Measurements from ENCODE around the gene ALDOB.

The ALDOB gene

DNA sequence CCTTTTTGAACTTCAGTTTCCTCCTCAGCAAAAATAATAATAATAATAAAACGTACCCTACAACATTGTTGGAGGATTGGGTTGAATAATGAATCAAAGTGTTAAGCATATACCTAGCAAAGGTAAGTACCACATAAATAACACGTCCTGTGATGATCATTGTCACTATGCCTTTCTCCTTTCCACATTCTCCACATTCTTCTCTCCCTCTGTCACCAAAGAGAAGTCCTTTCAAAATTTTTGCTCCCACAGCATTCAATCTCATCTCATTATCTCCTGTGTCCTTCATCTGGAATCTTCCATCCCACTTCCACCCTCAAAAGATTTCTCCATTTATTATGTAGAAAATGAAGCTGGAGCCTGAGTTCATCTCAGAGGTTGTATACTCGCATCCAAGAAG lies 7.2 kb upstream of the ALDOB start:
- Histone ChIP-seq H2AFZ (ENCODE audit: low read length, unreplicated experiment) (no peak overlapping the region), H3K27me3 (ENCODE audit: insufficient read depth, low read length) (peaks cover 46% of the 10 kb centered on the region), H3K4me3 (ENCODE audit: low read depth, low read length) (no peak overlapping the region), H3K36me3 (ENCODE audit: insufficient read depth, low read length) (no peaks in the 10 kb centered on the region), H3K4me1 (ENCODE audit: control insufficient read depth, insufficient read depth, low read length, unreplicated experiment) (no peaks in the 10 kb centered on the region), H3K27ac (ENCODE audit: low read depth, low read length) (no peak overlapping the region), H3K79me2 (ENCODE audit: control insufficient read depth, insufficient read depth, low read length, unreplicated experiment) (no peaks in the 10 kb centered on the region)

GRCh38 chr9:101442318-101442717 lies 6.7 kb upstream of the ALDOB start:
- H3K4me1 ChIP-seq (ENCODE audit: control insufficient read depth, insufficient read depth, low read length, unreplicated experiment) = no peaks in the 10 kb centered on the region
- H3K36me3 ChIP-seq (ENCODE audit: insufficient read depth, low read length) = no peaks in the 10 kb centered on the region
- no peak overlapping the region for H3K27ac ChIP-seq (ENCODE audit: low read depth, low read length)
- no peak overlapping the region for H2AFZ ChIP-seq (ENCODE audit: low read length, unreplicated experiment)
- H3K4me3 ChIP-seq (ENCODE audit: low read depth, low read length) = no peak overlapping the region
- H3K79me2 ChIP-seq (ENCODE audit: control insufficient read depth, insufficient read depth, low read length, unreplicated experiment) = no peaks in the 10 kb centered on the region
- peaks cover 50% of the 10 kb centered on the region for H3K27me3 ChIP-seq (ENCODE audit: insufficient read depth, low read length)

DNA sequence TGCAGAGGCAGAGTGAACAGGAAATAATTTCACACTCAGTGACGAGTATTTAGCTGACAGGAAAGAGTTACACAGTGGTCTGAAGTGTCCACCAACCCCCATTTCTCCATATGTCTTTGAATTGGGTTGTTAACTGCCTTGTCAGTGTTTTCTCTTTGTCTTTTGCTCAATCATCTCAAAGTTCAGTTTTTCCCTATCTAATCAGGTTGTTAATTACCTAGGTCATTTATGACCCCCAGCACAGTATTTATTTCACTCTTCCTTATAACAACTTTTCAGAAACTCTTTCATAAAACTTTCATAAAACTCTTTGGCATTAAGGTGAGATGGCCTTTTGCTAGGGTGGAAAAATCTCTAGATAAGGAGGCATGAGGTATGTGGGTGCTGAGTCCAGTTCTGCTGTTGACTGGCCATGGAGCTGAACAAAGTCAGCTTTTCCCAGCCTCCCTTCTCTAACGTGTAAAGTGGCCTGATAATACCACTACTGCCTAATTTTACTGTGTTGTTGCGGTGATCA lies 5.2 kb upstream of the ALDOB start:
- no peaks in the 10 kb centered on the region for H3K36me3 ChIP-seq (ENCODE audit: insufficient read depth, low read length)
- no peak overlapping the region for H2AFZ ChIP-seq (ENCODE audit: low read length, unreplicated experiment)
- no peak overlapping the region for H3K4me3 ChIP-seq (ENCODE audit: low read depth, low read length)
- H3K79me2 ChIP-seq (ENCODE audit: control insufficient read depth, insufficient read depth, low read length, unreplicated experiment) = no peaks in the 10 kb centered on the region
- no peak overlapping the region for H3K27ac ChIP-seq (ENCODE audit: low read depth, low read length)
- H3K4me1 ChIP-seq (ENCODE audit: control insufficient read depth, insufficient read depth, low read length, unreplicated experiment) = no peaks in the 10 kb centered on the region
- H3K27me3 ChIP-seq (ENCODE audit: insufficient read depth, low read length) = peaks cover 66% of the 10 kb centered on the region

DNA sequence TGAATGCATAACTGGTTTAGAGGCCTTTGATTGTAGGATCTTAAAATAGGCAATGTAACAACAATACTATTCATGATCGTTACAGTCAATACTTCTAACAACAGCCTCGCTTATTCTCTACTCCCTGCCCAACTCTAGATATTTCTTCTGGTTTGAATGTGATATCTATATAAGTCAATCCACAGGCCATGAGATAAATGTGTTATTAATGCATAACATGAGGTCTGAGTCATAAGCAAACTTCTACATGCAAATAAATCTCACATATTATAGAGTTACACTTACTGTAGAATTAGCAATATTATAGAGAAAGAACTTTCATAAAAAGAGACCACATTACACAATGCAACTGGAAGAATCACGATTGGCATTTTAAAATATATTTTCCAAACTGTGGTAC lies 2.9 kb upstream of the ALDOB start:
- Histone ChIP-seq H3K27me3 (ENCODE audit: insufficient read depth, low read length) (peaks cover 85% of the 10 kb centered on the region), H3K27ac (ENCODE audit: low read depth, low read length) (no peak overlapping the region), H3K4me1 (ENCODE audit: control insufficient read depth, insufficient read depth, low read length, unreplicated experiment) (no peaks in the 10 kb centered on the region), H2AFZ (ENCODE audit: low read length, unreplicated experiment) (no peak overlapping the region), H3K79me2 (ENCODE audit: control insufficient read depth, insufficient read depth, low read length, unreplicated experiment) (no peaks in the 10 kb centered on the region), H3K4me3 (ENCODE audit: low read depth, low read length) (no peak overlapping the region), H3K36me3 (ENCODE audit: insufficient read depth, low read length) (no peaks in the 10 kb centered on the region)

GRCh38 chr9:101437806-101438232 lies 2.2 kb upstream of the ALDOB start:
- Histone ChIP-seq H3K4me1 (ENCODE audit: control insufficient read depth, insufficient read depth, low read length, unreplicated experiment) (no peaks in the 10 kb centered on the region), H3K36me3 (ENCODE audit: insufficient read depth, low read length) (no peaks in the 10 kb centered on the region), H3K27me3 (ENCODE audit: insufficient read depth, low read length) (peaks cover 90% of the 10 kb centered on the region)

DNA sequence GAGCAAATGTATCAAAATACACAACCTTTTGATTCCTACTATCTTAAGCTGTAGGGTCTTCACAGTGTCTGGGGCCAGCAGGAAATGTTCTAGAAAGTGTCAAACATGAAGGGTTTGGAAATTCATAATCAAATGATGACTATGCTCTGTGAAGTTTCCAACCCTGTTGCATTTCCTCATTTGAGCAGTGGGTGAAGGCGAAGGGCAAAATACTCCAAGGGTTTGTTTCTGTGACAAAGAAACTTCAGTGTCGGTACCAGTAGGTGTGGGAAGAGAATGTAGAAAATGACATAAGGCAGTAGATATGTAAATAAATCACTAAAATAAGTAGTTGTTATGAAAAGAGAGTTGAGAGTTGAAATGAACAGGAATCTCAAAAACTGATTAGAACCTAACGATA lies 576 bp downstream of the ALDOB start:
- Histone ChIP-seq H3K36me3 (ENCODE audit: insufficient read depth, low read length) (no peaks in the 10 kb centered on the region), H3K4me3 (ENCODE audit: low read depth, low read length) (no peak overlapping the region), H3K4me1 (ENCODE audit: control insufficient read depth, insufficient read depth, low read length, unreplicated experiment) (no peaks in the 10 kb centered on the region), H2AFZ (ENCODE audit: low read length, unreplicated experiment) (no peak overlapping the region), H3K27me3 (ENCODE audit: insufficient read depth, low read length) (peaks cover 93% of the 10 kb centered on the region), H3K27ac (ENCODE audit: low read depth, low read length) (no peak overlapping the region), H3K79me2 (ENCODE audit: control insufficient read depth, insufficient read depth, low read length, unreplicated experiment) (no peaks in the 10 kb centered on the region)

More at GRCh38 chr9:101437806-101438232, 2.2 kb upstream of the ALDOB start:
- Histone ChIP-seq H3K27ac (ENCODE audit: low read depth, low read length) (no peak overlapping the region), H2AFZ (ENCODE audit: low read length, unreplicated experiment) (no peak overlapping the region), H3K79me2 (ENCODE audit: control insufficient read depth, insufficient read depth, low read length, unreplicated experiment) (no peaks in the 10 kb centered on the region), H3K4me3 (ENCODE audit: low read depth, low read length) (no peak overlapping the region)

DNA sequence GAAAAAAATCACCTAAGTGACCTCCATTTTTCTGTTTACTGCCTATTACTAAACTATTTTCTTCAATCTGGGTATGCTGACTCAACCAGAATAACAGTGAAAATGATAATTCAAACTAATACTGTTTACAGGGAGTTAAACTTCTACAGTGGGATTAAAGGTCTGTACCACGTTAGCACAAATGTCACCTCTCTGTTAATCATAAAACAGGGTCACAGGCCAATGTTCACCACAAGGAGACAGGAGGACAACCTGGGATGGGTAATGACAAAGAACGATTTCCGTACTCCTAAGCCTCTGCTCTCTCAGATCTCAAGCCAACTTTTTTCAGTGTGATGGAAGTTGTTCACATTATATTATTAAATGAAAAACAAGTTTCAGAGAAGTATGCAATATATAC lies 2.3 kb downstream of the ALDOB start:
- Histone ChIP-seq H3K4me3 (ENCODE audit: low read depth, low read length) (no peak overlapping the region), H3K4me1 (ENCODE audit: control insufficient read depth, insufficient read depth, low read length, unreplicated experiment) (no peaks in the 10 kb centered on the region)

GRCh38 chr9:101432740-101433139 lies 2.8 kb downstream of the ALDOB start:
- no peaks in the 10 kb centered on the region for H3K4me1 ChIP-seq (ENCODE audit: control insufficient read depth, insufficient read depth, low read length, unreplicated experiment)
- H3K27me3 ChIP-seq (ENCODE audit: insufficient read depth, low read length) = peaks cover 93% of the 10 kb centered on the region
- H3K27ac ChIP-seq (ENCODE audit: low read depth, low read length) = no peak overlapping the region
- H3K79me2 ChIP-seq (ENCODE audit: control insufficient read depth, insufficient read depth, low read length, unreplicated experiment) = no peaks in the 10 kb centered on the region
- H2AFZ ChIP-seq (ENCODE audit: low read length, unreplicated experiment) = no peak overlapping the region
- H3K4me3 ChIP-seq (ENCODE audit: low read depth, low read length) = no peak overlapping the region
- no peaks in the 10 kb centered on the region for H3K36me3 ChIP-seq (ENCODE audit: insufficient read depth, low read length)

More for the DNA sequence above, 2.3 kb downstream of the ALDOB start:
- Histone ChIP-seq H3K36me3 (ENCODE audit: insufficient read depth, low read length) (no peaks in the 10 kb centered on the region), H3K27ac (ENCODE audit: low read depth, low read length) (no peak overlapping the region), H2AFZ (ENCODE audit: low read length, unreplicated experiment) (no peak overlapping the region), H3K79me2 (ENCODE audit: control insufficient read depth, insufficient read depth, low read length, unreplicated experiment) (no peaks in the 10 kb centered on the region), H3K27me3 (ENCODE audit: insufficient read depth, low read length) (peaks cover 93% of the 10 kb centered on the region)

DNA sequence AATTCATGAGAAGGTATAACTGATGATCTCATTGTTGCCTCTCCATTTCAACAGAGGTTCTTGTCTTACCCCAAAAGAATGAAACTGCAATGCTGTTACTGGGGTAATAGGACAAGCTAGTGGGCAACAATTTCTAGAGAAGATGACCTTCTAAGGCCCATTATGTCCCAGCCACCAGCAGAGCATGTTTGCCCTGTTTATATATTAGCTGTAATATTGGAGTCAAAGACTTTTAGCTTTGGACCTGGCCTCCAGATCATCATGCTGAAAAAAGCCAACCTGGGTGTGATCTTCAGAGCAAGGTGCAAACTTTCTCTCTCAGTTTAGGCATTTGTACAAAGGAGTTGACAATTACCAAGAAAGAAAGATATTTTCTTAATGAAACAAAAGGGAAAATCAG lies 3.4 kb downstream of the ALDOB start:
- Histone ChIP-seq H3K36me3 (ENCODE audit: insufficient read depth, low read length) (no peaks in the 10 kb centered on the region), H3K4me1 (ENCODE audit: control insufficient read depth, insufficient read depth, low read length, unreplicated experiment) (no peaks in the 10 kb centered on the region), H2AFZ (ENCODE audit: low read length, unreplicated experiment) (no peak overlapping the region), H3K27ac (ENCODE audit: low read depth, low read length) (no peak overlapping the region), H3K79me2 (ENCODE audit: control insufficient read depth, insufficient read depth, low read length, unreplicated experiment) (no peaks in the 10 kb centered on the region), H3K4me3 (ENCODE audit: low read depth, low read length) (no peak overlapping the region), H3K27me3 (ENCODE audit: insufficient read depth, low read length) (peaks cover 93% of the 10 kb centered on the region)

DNA sequence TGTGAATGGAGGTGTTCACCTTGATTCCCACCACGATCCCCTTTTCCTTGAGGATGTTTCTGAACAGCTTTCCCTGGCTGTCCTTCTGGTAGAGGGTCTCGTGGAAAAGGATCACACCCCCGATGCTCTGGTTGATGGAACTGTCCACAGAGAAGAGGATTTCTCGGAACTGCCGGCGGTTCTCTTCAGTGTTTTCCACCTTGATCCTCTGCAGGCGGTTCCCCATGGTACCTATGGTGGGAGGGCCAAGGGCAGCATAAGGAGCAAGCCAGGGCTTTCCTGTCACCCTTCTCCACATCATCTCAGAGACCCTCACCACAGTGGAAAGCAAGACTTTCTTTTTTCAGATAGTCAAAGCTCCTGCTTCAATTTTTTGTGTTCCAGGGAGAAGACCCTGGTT lies 5.8 kb downstream of the ALDOB start:
- Histone ChIP-seq H3K36me3 (ENCODE audit: insufficient read depth, low read length) (no peaks in the 10 kb centered on the region), H3K27ac (ENCODE audit: low read depth, low read length) (no peak overlapping the region), H2AFZ (ENCODE audit: low read length, unreplicated experiment) (no peak overlapping the region), H3K79me2 (ENCODE audit: control insufficient read depth, insufficient read depth, low read length, unreplicated experiment) (no peaks in the 10 kb centered on the region), H3K4me3 (ENCODE audit: low read depth, low read length) (no peak overlapping the region), H3K27me3 (ENCODE audit: insufficient read depth, low read length) (peaks cover 90% of the 10 kb centered on the region), H3K4me1 (ENCODE audit: control insufficient read depth, insufficient read depth, low read length, unreplicated experiment) (no peaks in the 10 kb centered on the region)

DNA sequence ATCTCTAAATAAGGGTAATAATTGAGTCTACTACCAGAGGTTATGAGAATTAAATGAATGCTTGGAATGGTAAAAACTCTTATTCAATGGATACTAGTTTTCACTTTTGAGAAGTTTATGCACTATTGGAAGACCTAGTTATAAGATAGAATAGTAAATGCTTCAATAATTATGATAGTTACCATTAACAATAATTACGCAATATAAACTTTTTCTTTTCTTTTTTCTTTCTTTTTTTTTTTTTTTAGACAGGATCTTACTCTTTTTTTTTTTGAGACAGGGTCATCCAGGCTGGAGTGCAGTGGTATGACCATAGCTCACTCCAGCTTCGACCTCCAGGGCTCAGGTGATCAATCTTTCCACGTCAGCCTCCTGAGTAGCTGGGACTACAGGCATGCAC lies 6.7 kb downstream of the ALDOB start:
- Histone ChIP-seq H3K27me3 (ENCODE audit: insufficient read depth, low read length) (peaks cover 82% of the 10 kb centered on the region), H3K4me1 (ENCODE audit: control insufficient read depth, insufficient read depth, low read length, unreplicated experiment) (no peaks in the 10 kb centered on the region), H3K79me2 (ENCODE audit: control insufficient read depth, insufficient read depth, low read length, unreplicated experiment) (no peaks in the 10 kb centered on the region), H3K4me3 (ENCODE audit: low read depth, low read length) (no peak overlapping the region), H3K27ac (ENCODE audit: low read depth, low read length) (no peak overlapping the region), H3K36me3 (ENCODE audit: insufficient read depth, low read length) (no peaks in the 10 kb centered on the region), H2AFZ (ENCODE audit: low read length, unreplicated experiment) (no peak overlapping the region)

Measured in ACC112 (cell line).